IgD-negative memory B cell (primary cell): ENCODE results near the gene PARD3. TPM values are rescaled to one million over a fixed set of nuclear protein-coding genes. Genes with fewer than 3 reads are reported as not detected.
A peak's percentile ranks its signal among the peaks of the same experiment; 100 is the strongest.

Experiments used
- H3K27ac Mint-ChIP-seq, 3 donors: one replicate each; pipeline ENCODE4 v1.8.0; 2020 to 2022; ENCODE audit warnings: mild to moderate bottlenecking in 3 of 3, mixed read lengths in 3 of 3, moderate library complexity in 1 of 3
- H3K27me3 Mint-ChIP-seq: one replicate; pipeline ENCODE4 v1.8.0; 2021; ENCODE audit warnings: mixed read lengths
- H3K36me3 Mint-ChIP-seq: one replicate; pipeline ENCODE4 v1.8.0; 2020; ENCODE audit warnings: mild to moderate bottlenecking, mixed read lengths
- H3K4me1 Mint-ChIP-seq, 3 donors: one replicate each; pipeline ENCODE4 v1.8.0; 2020 to 2022; ENCODE audit warnings: mixed read lengths in 3 of 3, mild to moderate bottlenecking in 1 of 3
- H3K4me3 Mint-ChIP-seq, 4 donors: one replicate each; pipeline ENCODE4 v1.8.0; 2020 to 2022; ENCODE audit warnings: mild to moderate bottlenecking in 4 of 4, mixed read lengths in 4 of 4, moderate library complexity in 3 of 4
- H3K9me3 Mint-ChIP-seq, 3 donors: one replicate each; pipeline ENCODE4 v1.8.0; 2020 to 2021; ENCODE audit warnings: mixed read lengths in 3 of 3, mild to moderate bottlenecking in 1 of 3
- polyA plus RNA-seq: library from polyadenylated mRNA; unstranded; fragments of 300-500 nt; fragmentation: Illumina TruSeq; gene quantifications from one replicate; pipeline ENCODE4 v1.2.3, GENCODE V29; 2021

The PARD3 gene
- polyA plus RNA-seq, 1 donor from 2014 or later = not detected

DNA sequence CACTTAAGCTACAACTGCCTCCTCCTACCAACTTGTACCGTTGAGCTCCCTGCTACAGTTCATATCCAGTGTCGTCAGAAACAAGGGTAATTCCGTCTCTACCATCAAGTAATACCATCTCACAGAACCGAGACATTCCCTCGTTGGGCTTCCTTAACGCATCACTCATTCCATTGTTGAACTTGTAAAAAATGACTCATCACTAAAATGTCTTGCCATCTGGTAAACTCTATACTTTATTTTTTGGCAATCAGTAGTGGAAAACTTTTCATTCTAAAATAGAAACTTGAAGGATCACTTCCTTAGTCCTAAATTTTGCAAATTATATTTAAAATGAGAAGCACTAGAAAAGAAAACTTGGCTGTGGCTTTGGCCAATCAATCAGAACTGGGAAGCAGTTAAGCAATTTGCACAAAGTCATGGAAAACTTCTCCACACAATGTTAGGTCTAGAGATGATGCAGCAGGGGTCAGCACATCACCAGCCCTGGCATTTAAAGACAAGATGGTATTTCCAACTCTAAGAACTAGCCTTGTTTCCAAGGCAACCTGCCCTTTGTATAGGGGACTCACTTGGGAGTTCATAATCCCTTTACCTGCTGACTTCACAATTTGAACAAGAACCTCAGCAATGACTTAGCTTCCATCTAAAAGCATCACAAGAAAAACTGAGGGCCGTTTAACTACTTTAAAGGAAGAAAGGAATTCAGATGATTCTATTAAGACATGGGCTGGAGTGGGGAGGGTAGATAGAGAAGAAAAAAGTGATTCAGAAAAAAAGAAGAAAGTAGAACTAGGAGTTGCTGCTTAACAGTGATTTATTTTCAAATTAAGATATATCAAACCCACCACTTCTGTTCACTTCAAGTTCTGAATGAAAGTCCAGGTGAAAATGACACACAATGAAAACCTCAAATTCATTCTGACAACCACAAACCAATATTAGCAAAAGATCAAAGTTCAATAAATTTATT, 288.1 kb downstream of the PARD3 start:
- Mint-ChIP-seq H3K4me1 (peaks cover 0 to 2% (median 0%) of the 10 kb centered on the region in 3 donors), H3K36me3 (peaks cover 3% of the 10 kb centered on the region), H3K4me3 (no peak overlapping the region), H3K27ac (no peak overlapping the region), H3K27me3 (no peaks in the 10 kb centered on the region), H3K9me3 (peaks cover 0 to 3% (median 1%) of the 10 kb centered on the region in 3 donors)

DNA sequence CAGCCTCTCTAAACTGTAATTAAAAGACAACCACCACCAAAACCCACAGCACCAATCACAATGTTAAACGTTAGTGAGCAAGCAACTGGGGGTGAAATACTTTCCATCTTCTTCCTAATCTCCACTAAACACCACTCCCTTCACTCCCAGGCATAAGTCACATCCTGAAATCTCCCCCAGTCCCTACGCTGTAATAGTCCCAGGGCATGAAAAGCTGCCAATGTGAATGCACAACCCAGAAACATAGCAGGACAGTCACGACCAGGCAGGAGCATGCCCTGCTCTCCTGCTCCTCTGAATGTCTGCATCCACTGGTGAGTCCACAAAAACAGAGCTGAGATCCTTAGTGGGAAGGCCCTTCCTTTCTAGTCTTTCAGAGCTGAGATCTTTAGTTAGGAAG, 288.9 kb downstream of the PARD3 start:
- H3K27ac Mint-ChIP-seq = no peak overlapping the region
- no peaks in the 10 kb centered on the region for H3K27me3 Mint-ChIP-seq
- H3K9me3 Mint-ChIP-seq = peaks cover 0 to 3% (median 1%) of the 10 kb centered on the region in 3 donors
- peaks cover 3% of the 10 kb centered on the region for H3K36me3 Mint-ChIP-seq
- peaks cover 0 to 2% (median 0%) of the 10 kb centered on the region in 3 donors for H3K4me1 Mint-ChIP-seq
- H3K4me3 Mint-ChIP-seq = no peak overlapping the region

GRCh38 chr10:34524369-34525091, 290.6 kb downstream of the PARD3 start:
- peaks cover 0 to 3% (median 1%) of the 10 kb centered on the region in 3 donors for H3K9me3 Mint-ChIP-seq

GRCh38 chr10:34523017-34523767, 291.9 kb downstream of the PARD3 start:
- Mint-ChIP-seq H3K4me1 (peaks cover 0 to 2% (median 0%) of the 10 kb centered on the region in 3 donors), H3K9me3 (peaks cover 0 to 6% (median under 1%) of the 10 kb centered on the region in 3 donors), H3K27me3 (no peaks in the 10 kb centered on the region), H3K4me3 (no peak overlapping the region), H3K36me3 (peaks cover 3% of the 10 kb centered on the region), H3K27ac (no peak overlapping the region)

More at GRCh38 chr10:34524369-34525091, 290.6 kb downstream of the PARD3 start:
- no peak overlapping the region for H3K4me3 Mint-ChIP-seq
- H3K27ac Mint-ChIP-seq = no peak overlapping the region
- no peaks in the 10 kb centered on the region for H3K27me3 Mint-ChIP-seq
- H3K4me1 Mint-ChIP-seq = peaks cover 0 to 2% (median 0%) of the 10 kb centered on the region in 3 donors
- H3K36me3 Mint-ChIP-seq = peaks cover 3% of the 10 kb centered on the region

DNA sequence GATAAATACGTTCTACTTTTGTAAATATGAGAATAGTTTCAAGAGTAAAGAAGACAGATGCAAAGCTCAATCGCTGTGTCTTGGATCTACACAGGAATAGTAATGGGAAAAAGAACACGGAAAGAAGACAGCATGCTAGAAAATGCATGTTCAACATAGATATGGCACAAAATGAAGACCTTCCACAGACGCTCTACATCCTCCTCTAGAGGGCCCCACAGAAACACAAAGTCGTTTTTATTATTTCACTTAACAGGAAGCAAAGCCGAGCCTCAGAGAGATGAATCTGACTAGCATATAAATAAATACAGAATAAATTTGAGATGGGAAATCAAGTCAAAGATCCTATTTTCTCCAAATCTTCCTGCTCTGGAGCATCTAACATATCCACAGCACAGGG, 292.6 kb downstream of the PARD3 start:
- Mint-ChIP-seq H3K4me1 (peaks cover 0 to 2% (median 0%) of the 10 kb centered on the region in 3 donors), H3K36me3 (peaks cover 3% of the 10 kb centered on the region), H3K9me3 (peaks cover 0 to 6% (median 0%) of the 10 kb centered on the region in 3 donors), H3K4me3 (peak overlapping the region in 1 of 4 donors; percentile 53), H3K27ac (no peak overlapping the region), H3K27me3 (no peaks in the 10 kb centered on the region)

DNA sequence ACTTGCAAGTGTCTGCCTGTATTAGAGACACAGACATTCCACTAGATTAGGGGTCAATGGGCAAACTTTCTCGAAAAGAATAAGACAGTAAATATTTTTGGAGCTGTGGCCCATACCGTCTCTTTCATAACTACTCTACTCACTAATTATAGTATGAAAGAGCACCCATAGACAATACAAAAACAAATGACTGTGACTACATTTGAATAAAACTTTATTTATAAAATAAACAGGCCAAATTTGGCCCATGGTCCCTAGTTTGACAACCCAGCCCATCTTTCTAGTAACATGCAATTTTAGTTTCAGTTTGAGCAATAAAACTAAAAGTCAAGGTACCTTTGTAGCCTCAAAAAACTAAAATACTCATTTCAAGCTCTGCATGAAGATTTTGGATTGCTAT, 294.6 kb downstream of the PARD3 start:
- Mint-ChIP-seq H3K27ac (no peak overlapping the region), H3K27me3 (no peaks in the 10 kb centered on the region), H3K4me3 (no peak overlapping the region), H3K4me1 (peaks cover 0 to 2% (median 0%) of the 10 kb centered on the region in 3 donors), H3K36me3 (peaks cover 3% of the 10 kb centered on the region), H3K9me3 (peaks cover 0 to 4% (median 0%) of the 10 kb centered on the region in 3 donors)

- Mint-ChIP-seq H3K36me3 (peaks cover 3% of the 10 kb centered on the region), H3K4me3 (no peak overlapping the region), H3K9me3 (peaks cover 0 to 4% (median 4%) of the 10 kb centered on the region in 3 donors), H3K27me3 (no peaks in the 10 kb centered on the region), H3K4me1 (peaks cover 0 to 2% (median 0%) of the 10 kb centered on the region in 3 donors), H3K27ac (no peak overlapping the region)
Observed at GRCh38 chr10:34520084-34520483, 295.0 kb downstream of the PARD3 start.

GRCh38 chr10:34514290-34514689, 300.8 kb downstream of the PARD3 start:
- H3K27ac Mint-ChIP-seq = no peak overlapping the region
- peaks cover 3 to 4% (median 4%) of the 10 kb centered on the region in 3 donors for H3K9me3 Mint-ChIP-seq
- no peaks in the 10 kb centered on the region for H3K27me3 Mint-ChIP-seq
- no peak overlapping the region for H3K4me3 Mint-ChIP-seq
- H3K4me1 Mint-ChIP-seq = no peaks in the 10 kb centered on the region
- H3K36me3 Mint-ChIP-seq = peaks cover 3% of the 10 kb centered on the region

DNA sequence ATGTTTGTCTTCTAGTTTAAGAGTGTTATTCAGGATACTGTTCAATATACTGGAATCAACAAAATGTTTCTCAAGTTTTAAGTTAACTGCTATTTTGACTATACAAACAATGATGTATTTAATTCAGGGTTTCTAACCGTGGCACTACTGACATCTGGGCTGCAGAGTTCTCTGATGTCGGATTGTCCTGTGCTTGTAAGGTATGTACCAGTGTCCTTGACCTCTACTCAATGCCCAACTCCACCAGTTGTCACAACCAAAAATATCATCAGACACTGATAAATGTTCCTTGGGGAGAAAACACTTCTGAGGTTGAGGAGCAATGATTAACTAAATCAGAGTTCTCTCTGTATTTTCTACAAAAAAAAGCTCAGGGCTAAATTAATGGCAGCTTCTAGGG, 301.5 kb downstream of the PARD3 start:
- Mint-ChIP-seq H3K9me3 (peaks cover 0 to 4% (median 3%) of the 10 kb centered on the region in 3 donors), H3K4me1 (no peaks in the 10 kb centered on the region), H3K27ac (no peak overlapping the region), H3K27me3 (no peaks in the 10 kb centered on the region), H3K36me3 (peaks cover 3% of the 10 kb centered on the region), H3K4me3 (no peak overlapping the region)

GRCh38 chr10:34507217-34507616, 307.9 kb downstream of the PARD3 start:
- Mint-ChIP-seq H3K4me1 (no peaks in the 10 kb centered on the region), H3K4me3 (no peak overlapping the region), H3K27me3 (no peaks in the 10 kb centered on the region), H3K36me3 (peaks cover 3% of the 10 kb centered on the region), H3K27ac (no peak overlapping the region), H3K9me3 (peaks cover 0 to 3% (median 0%) of the 10 kb centered on the region in 3 donors)

- Mint-ChIP-seq H3K4me1 (no peaks in the 10 kb centered on the region), H3K9me3 (peaks cover 0 to 4% (median 3%) of the 10 kb centered on the region in 3 donors), H3K27me3 (no peaks in the 10 kb centered on the region)
Observed at GRCh38 chr10:34506786-34507185, 308.3 kb downstream of the PARD3 start.

DNA sequence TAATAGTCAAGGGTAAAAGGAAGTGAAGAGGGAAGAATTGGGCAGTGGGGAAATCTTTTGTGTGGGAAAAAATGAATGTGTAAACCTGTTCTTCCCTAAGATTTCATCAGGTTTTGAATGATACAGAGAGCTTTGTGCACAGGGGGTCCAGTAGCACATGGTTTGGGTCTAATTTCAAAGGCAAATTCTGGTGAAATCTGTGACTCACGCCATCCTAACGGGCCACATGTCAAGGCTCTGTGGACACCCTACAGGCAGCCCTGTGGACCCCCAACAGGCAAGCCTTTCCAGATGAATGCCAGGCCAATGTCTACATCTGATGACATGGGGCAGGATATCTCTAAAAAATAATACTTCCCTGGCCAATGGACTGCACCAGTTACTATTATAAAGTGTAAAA, 309.8 kb downstream of the PARD3 start:
- no peaks in the 10 kb centered on the region for H3K4me1 Mint-ChIP-seq
- no peak overlapping the region for H3K4me3 Mint-ChIP-seq
- no peaks in the 10 kb centered on the region for H3K27me3 Mint-ChIP-seq
- H3K27ac Mint-ChIP-seq = no peak overlapping the region
- H3K9me3 Mint-ChIP-seq = peaks cover 0 to 4% (median 2%) of the 10 kb centered on the region in 3 donors
- no peaks in the 10 kb centered on the region for H3K36me3 Mint-ChIP-seq

More at GRCh38 chr10:34506786-34507185, 308.3 kb downstream of the PARD3 start:
- H3K4me3 Mint-ChIP-seq = no peak overlapping the region
- H3K27ac Mint-ChIP-seq = no peak overlapping the region
- peaks cover 3% of the 10 kb centered on the region for H3K36me3 Mint-ChIP-seq

- H3K27me3 Mint-ChIP-seq = no peaks in the 10 kb centered on the region
- H3K4me3 Mint-ChIP-seq = no peak overlapping the region
- H3K36me3 Mint-ChIP-seq = no peaks in the 10 kb centered on the region
- H3K9me3 Mint-ChIP-seq = peaks cover 0 to 4% (median 0%) of the 10 kb centered on the region in 3 donors
- H3K4me1 Mint-ChIP-seq = no peaks in the 10 kb centered on the region
- no peak overlapping the region for H3K27ac Mint-ChIP-seq
Observed at GRCh38 chr10:34504534-34504933, 310.6 kb downstream of the PARD3 start.

GRCh38 chr10:34503704-34504103, 311.4 kb downstream of the PARD3 start:
- no peak overlapping the region for H3K4me3 Mint-ChIP-seq

More at GRCh38 chr10:34503704-34504103, 311.4 kb downstream of the PARD3 start:
- H3K27ac Mint-ChIP-seq = no peak overlapping the region
- no peaks in the 10 kb centered on the region for H3K36me3 Mint-ChIP-seq
- no peaks in the 10 kb centered on the region for H3K27me3 Mint-ChIP-seq
- peaks cover 0 to 4% (median 0%) of the 10 kb centered on the region in 3 donors for H3K9me3 Mint-ChIP-seq
- H3K4me1 Mint-ChIP-seq = no peaks in the 10 kb centered on the region
